Thymus (tissue), 11 donors: ENCODE data around the gene SIGLEC7. TPM values are rescaled to one million over a fixed set of nuclear protein-coding genes. Genes with fewer than 3 reads are reported as not detected.
A peak's percentile ranks its signal among the peaks of the same experiment; 100 is the strongest.

Experiments used
- DNase-seq, 9 donors: peaks; one replicate each; pipeline ENCODE4 v3.0.0-alpha.2; 2013; ENCODE audit warnings: low spot score in 9 of 9, low read depth in 6 of 9, missing footprints in 1 of 9
- H3K27ac ChIP-seq, 2 donors: one replicate each; pipeline ENCODE4 v1.5.1; 2013; ENCODE audit warnings: control low read depth in 1 of 2, low read depth in 1 of 2, low read length in 1 of 2, mild to moderate bottlenecking in 1 of 2, moderate library complexity in 1 of 2
- H3K27me3 ChIP-seq, 2 donors: one replicate each; pipeline ENCODE4 v1.5.1; 2013; ENCODE audit warnings: low read length in 1 of 2; ENCODE audit not compliant: control insufficient read depth in 2 of 2, insufficient read depth in 1 of 2
- H3K36me3 ChIP-seq, 2 donors: one replicate each; pipeline ENCODE4 v1.5.1; 2013; ENCODE audit warnings: low read length in 1 of 2, mild to moderate bottlenecking in 1 of 2, moderate library complexity in 1 of 2; ENCODE audit not compliant: control insufficient read depth in 2 of 2, insufficient read depth in 2 of 2
- H3K4me1 ChIP-seq, 2 donors: one replicate each; pipeline ENCODE4 v1.5.1; 2013; ENCODE audit warnings: low read length in 2 of 2; ENCODE audit not compliant: control insufficient read depth in 2 of 2, insufficient read depth in 2 of 2
- H3K4me3 ChIP-seq, 2 donors: one replicate each; pipeline ENCODE4 v1.5.1; 2013; ENCODE audit warnings: low read length in 2 of 2, control low read depth in 1 of 2, mild to moderate bottlenecking in 1 of 2
- H3K9me3 ChIP-seq, 2 donors: one replicate each; pipeline ENCODE4 v1.5.1; 2013; ENCODE audit warnings: low read length in 1 of 2, mild to moderate bottlenecking in 1 of 2; ENCODE audit not compliant: control insufficient read depth in 2 of 2, insufficient read depth in 1 of 2
- WGBS: extraction: QIAGEN DNeasy Blood & Tissue Kit; methylation state at CpG from one replicate; pipeline ENCODE4 v1.1.7; 2013; 5-methylcytosine and 5-hydroxymethylcytosine counted together
- polyA plus RNA-seq: library from polyadenylated mRNA; stranded (reverse); fragments of 200-250 nt; gene quantifications from one replicate; pipeline ENCODE4 v1.2.3, GENCODE V29; 2013
- total RNA-seq: library from RNA; stranded (reverse); fragments of 120-200 nt; gene quantifications from one replicate; pipeline ENCODE4 v1.2.4, GENCODE V29; 2013
- donor health status: healthy.

SIGLEC7 gene
- total and polyA plus RNA-seq, 2 donors = 2.0 to 3.6 TPM

DNA sequence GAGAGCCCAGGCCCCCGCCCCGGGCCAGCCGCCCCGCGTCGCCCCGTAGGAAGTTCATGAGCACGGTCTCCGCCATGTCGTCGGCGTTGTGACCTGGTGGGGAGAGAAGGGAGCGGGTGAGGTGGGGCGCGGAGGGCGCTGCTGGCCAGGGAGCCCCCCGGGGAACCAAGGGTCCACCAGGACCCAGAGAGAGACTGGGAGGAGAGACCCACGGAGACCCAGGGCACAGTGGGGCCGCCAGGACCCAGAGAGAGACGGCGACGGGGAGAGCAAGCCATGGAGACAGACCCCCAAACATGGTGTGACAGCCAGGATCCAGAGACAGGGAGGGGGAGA is 43.1 kb upstream of the SIGLEC7 start:
- peak overlapping the region in 1 of 2 donors; percentile 41 for H3K4me3 ChIP-seq
- peaks cover 14 to 19% of the 10 kb centered on the region in 2 donors for H3K36me3 ChIP-seq

DNA sequence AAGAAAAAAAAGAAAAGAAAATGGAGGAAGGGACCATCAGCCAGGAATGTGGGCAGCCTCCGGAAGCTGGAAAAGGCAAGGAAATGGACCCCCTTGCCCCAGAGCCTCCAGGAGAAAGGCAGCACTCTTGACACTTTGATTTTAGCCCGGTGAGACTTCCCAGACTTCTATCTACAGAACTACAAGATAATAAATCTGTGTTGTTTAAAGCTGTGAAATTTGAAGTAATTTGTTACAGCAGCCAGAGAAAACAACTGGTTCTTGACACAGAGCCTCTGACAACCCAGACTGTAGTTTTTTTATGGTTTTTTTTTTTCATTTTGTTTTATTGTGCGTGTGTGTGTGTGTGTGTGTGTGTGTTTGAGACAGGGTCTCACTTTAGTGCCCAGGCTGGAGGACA is 41.5 kb upstream of the SIGLEC7 start:
- H3K4me1 ChIP-seq = no peaks in the 10 kb centered on the region
- no peak overlapping the region for H3K4me3 ChIP-seq
- H3K27ac ChIP-seq = no peak overlapping the region
- WGBS = 92% methylated on average over 3 of the region's 3 CpGs
- peaks cover 14 to 24% of the 10 kb centered on the region in 2 donors for H3K36me3 ChIP-seq
- DNase-seq = no peak
- no peaks in the 10 kb centered on the region for H3K9me3 ChIP-seq
- H3K27me3 ChIP-seq = no peaks in the 10 kb centered on the region

More for the DNA sequence above, 43.1 kb upstream of the SIGLEC7 start:
- no peak for DNase-seq
- 81% methylated on average over 22 of the region's 22 CpGs for WGBS
- no peaks in the 10 kb centered on the region for H3K4me1 ChIP-seq
- H3K27ac ChIP-seq = no peak overlapping the region
- no peaks in the 10 kb centered on the region for H3K9me3 ChIP-seq
- H3K27me3 ChIP-seq = no peaks in the 10 kb centered on the region

DNA sequence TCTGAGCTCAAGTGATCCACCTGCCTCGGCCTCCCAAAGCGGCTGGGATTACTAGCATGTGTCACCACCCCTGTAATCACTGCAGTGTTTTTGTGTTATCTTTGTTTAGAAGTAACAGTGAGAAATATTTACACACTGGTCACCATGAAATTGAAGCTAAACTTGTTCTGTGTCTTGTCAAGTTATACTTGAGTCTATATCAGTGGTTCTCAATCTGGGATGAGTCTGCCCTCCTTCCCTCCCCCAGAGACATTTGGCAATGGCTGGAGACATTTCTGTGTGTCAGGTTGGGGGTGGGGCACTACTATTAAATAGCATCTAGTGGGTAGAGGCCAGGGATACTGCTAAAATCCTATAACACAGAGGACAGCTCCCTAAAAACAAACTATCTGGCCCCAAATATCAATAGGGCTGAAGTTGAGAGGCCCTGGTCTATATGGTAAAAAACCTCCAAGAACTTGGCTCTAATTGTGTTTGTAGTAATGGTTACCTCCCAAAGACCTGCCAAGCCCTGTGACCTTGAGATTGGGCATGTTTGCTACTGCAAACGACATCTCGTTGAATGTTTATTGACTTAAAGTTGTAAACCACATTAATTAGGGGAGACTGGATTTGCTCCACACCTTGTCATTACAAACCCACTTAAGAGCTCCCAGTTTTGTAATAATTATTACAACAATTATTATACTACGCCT is 40.8 kb upstream of the SIGLEC7 start:
- WGBS = 94% methylated on average over 5 of the region's 5 CpGs
- DNase-seq = no peak
- Histone ChIP-seq H3K27me3 (no peaks in the 10 kb centered on the region), H3K27ac (no peak overlapping the region), H3K4me3 (no peak overlapping the region), H3K36me3 (peaks cover 14 to 24% of the 10 kb centered on the region in 2 donors), H3K9me3 (no peaks in the 10 kb centered on the region), H3K4me1 (no peaks in the 10 kb centered on the region)

DNA sequence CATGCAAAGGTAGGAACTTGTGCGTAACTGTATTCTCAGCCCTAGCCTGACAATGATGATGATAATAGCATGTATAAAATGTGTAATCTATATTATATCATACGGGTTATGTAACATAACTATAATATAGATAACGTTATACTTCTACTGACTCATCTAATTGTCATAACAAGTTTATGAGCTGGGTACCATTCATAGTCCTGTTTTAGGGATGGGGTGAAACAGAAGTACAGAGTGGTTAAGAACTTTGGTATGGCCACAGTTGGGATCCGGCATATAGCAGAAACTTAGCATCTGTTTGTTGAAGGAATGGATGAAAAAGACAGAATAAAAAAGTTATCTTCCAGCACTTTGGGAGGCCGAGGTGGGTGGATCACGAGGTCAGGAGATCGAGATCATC is 39.1 kb upstream of the SIGLEC7 start:
- Histone ChIP-seq H3K4me1 (peaks cover 9 to 10% of the 10 kb centered on the region in 2 donors), H3K36me3 (peaks cover 14 to 23% of the 10 kb centered on the region in 2 donors)
- 91% methylated on average over 7 of the region's 7 CpGs for WGBS

DNA sequence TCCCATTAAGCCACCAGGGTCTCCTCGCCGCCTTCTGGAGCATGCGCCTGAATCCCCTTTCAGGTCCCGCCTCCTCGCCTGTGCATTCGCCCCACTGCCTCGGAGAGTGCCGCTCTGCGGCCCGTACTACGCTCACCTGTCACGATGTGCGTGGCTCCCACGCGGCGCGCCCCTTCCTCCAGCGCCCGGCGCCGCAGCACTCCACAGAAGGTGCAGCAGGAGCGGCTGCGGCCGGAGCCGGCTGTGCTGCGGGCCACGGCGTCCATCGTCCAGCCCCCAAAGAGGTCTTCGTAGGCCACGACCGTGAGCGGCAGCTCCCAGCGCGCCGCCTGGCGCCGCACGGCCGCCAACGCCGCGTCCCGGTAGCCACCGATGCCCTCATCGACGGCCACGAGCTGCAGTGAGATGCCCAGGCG is 38.2 kb upstream of the SIGLEC7 start:
- Histone ChIP-seq H3K27me3 (no peaks in the 10 kb centered on the region), H3K36me3 (peaks cover 14 to 21% of the 10 kb centered on the region in 2 donors), H3K9me3 (no peaks in the 10 kb centered on the region), H3K4me3 (no peak overlapping the region), H3K4me1 (peaks cover 12% of the 10 kb centered on the region in 2 donors), H3K27ac (no peak overlapping the region)
- DNase-seq = no peak
- WGBS = 97% methylated on average over 49 of the region's 49 CpGs

More for the DNA sequence above, 39.1 kb upstream of the SIGLEC7 start:
- Histone ChIP-seq H3K27me3 (no peaks in the 10 kb centered on the region), H3K27ac (no peak overlapping the region), H3K4me3 (no peak overlapping the region), H3K9me3 (no peaks in the 10 kb centered on the region)
- no peak for DNase-seq

DNA sequence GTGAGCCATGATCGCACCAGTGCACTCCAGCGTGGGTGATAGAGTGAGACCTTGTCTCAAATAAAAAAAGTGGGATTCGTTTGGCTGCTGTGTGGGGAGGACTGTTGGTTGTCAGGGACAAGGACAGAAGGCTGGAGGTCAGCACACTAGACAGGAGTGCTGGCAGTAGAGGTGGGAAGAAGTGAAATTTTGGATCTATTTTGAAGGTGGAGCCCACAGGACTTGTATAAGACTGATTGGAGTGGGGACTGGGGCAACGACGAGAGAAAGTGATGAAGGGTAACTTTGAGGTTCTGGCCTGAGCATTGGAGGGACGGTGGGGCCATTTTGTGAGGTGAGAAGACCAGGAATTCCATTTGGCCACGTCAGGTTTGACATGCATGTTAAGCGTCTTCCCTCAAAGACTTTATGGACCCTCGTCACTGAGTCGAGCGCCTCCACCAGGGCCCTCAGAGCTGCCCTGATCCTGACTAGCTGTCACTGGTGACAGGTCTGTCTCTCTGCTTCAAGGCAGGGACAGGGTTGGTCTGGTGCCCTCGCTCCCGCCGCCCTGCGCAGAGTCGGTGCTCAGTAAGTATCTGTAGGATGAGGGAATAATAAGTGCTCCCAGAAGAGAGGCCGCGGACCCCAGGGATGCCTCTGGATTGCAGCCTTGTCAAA is 34.6 kb upstream of the SIGLEC7 start:
- Histone ChIP-seq H3K36me3 (peaks cover 5 to 13% of the 10 kb centered on the region in 2 donors), H3K4me1 (peaks cover 13% of the 10 kb centered on the region in 2 donors), H3K4me3 (peak overlapping the region; percentile 71 to 82), H3K27me3 (peaks cover 0 to 2% of the 10 kb centered on the region in 2 donors), H3K27ac (no peak overlapping the region), H3K9me3 (no peaks in the 10 kb centered on the region)
- WGBS = 28% methylated on average over 18 of the region's 18 CpGs
- peak in 1 of 9 donors; percentile 22 for DNase-seq

DNA sequence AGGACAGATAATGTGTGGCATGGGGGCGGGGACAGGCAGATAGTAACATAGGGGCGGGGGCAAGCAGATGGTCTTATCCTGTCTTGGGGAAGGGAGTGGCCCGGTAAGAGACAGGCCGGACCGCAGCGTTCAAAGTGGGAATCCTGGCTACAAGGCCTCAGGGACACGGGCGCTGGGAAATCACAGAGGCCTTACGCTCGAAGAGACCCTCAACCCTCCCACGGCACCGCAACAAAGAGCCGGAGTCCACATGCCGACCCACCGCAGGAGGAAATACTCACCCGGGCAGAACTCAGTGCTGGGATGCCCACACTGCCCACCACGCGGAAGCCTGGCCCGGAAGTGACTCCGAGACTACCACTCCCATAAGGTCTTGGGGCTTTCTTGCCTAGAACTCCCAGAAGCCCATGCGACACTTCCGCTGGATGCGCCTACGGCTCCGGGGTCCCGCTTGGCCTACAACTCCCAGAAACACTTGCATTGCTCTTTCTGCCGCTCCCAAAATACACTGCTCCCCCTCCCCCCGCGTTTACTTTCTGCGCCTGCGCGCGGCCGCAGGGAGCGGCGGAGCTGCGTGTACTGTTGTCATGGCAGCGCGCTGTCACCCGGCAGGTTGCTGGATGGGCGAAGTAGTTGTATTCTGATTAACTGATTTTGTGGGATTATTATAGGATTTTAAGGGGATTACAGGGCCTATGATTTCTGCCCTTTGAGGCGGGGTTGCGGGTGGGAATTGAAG is 33.9 kb upstream of the SIGLEC7 start, which contains the start of gene CTU1:
Gene CTU1, minus strand, starts transcription at position 344 of the 739 bp plus-strand sequence. CDS start 3,840 bp downstream, outside the sequence.
- peaks cover 0 to 2% of the 10 kb centered on the region in 2 donors for H3K27me3 ChIP-seq
- H3K27ac ChIP-seq = peak within 1 kb of the TSS in 1 of 2 donors; percentile 30
- H3K9me3 ChIP-seq = no peaks in the 10 kb centered on the region
- H3K4me1 ChIP-seq = peaks cover 13% of the 10 kb centered on the region in 2 donors
- WGBS = under 1% methylated on average over 43 of the region's 43 CpGs
- peak within 1 kb of the TSS; percentile 71 to 82 for H3K4me3 ChIP-seq
- peaks cover 0 to 10% of the 10 kb centered on the region in 2 donors for H3K36me3 ChIP-seq
- DNase-seq = peak; percentile 96 to 99 (median 98)

DNA sequence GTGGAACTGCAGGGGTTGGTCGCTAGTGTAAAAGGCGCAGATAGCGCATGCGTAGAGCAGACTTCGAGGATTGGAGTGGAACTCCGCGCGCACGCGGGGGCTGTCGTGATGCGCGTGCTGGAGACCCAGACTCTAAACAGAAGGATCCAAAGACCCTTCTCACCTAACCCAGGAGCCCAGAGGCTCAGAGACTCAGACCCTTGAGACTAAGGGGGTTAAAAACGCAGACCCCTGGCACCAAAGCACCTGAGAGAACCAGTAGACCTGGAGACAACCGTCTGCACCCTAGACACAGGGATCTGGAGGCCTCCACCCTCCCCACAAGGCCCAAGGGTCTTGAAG is 33.3 kb upstream of the SIGLEC7 start:
- H3K4me1 ChIP-seq = peaks cover 13% of the 10 kb centered on the region in 2 donors
- peak overlapping the region in 1 of 2 donors; percentile 30 for H3K27ac ChIP-seq
- WGBS = 5% methylated on average over 15 of the region's 15 CpGs
- peaks cover 0 to 2% of the 10 kb centered on the region in 2 donors for H3K27me3 ChIP-seq
- H3K9me3 ChIP-seq = no peaks in the 10 kb centered on the region
- no peak for DNase-seq
- H3K4me3 ChIP-seq = peak overlapping the region; percentile 66 to 82
- H3K36me3 ChIP-seq = peaks cover 0 to 8% of the 10 kb centered on the region in 2 donors

DNA sequence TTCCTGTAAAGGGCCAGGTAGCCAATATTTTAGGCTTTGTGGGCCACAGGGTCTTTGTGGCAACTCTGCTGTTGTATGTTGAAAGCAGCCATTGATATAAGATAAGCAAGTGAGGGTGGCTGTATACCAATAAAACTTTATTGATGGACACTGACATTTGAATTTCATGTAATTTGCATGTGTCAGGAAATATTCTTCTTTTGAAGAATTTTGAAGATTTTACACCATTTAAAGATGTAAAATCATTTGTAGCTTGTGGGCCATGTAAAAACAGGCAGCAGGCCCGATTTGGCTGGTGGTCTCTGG is 31.5 kb upstream of the SIGLEC7 start:
- 84% methylated on average over 1 of the region's 1 CpG for WGBS
- H3K4me3 ChIP-seq = no peak overlapping the region
- DNase-seq = no peak
- no peak overlapping the region for H3K27ac ChIP-seq
- peaks cover 13% of the 10 kb centered on the region in 2 donors for H3K4me1 ChIP-seq
- no peaks in the 10 kb centered on the region for H3K9me3 ChIP-seq
- H3K27me3 ChIP-seq = peaks cover 0 to 2% of the 10 kb centered on the region in 2 donors
- no peaks in the 10 kb centered on the region for H3K36me3 ChIP-seq
